Breast epithelium (tissue), 4 donors: ENCODE measurements around the gene GOSR1. TPM values are rescaled to one million over a fixed set of nuclear protein-coding genes. Genes with fewer than 3 reads are reported as not detected.
"Not testable (repeated sequence)": the region's sequence is repeated elsewhere in the genome, so short reads cannot be mapped to it uniquely, and the experiment has no call there.

ENCODE experiments used
- DNase-seq, 2 donors: peaks; one replicate each; pipeline ENCODE4 v3.0.0-alpha.2; 2019; ENCODE audit warnings: low spot score in 2 of 2
- H3K27ac ChIP-seq, 2 donors: fragments of 200-600 bp; sonication (generic) in 1 of 2; one replicate each; pipeline ENCODE4 v1.5.1; 2016 to 2019; ENCODE audit warnings: mild to moderate bottlenecking in 1 of 2
- H3K27me3 ChIP-seq, 2 donors: fragments of 200-600 bp; sonication (generic) in 1 of 2; one replicate each; pipeline versions ENCODE4 v1.5.1 to v1.6.0; 2017 to 2019; ENCODE audit warnings: control low read depth in 1 of 2, mild to moderate bottlenecking in 1 of 2
- H3K36me3 ChIP-seq: fragments of 200-600 bp; one replicate; pipeline ENCODE4 v1.5.1; 2019
- H3K4me1 ChIP-seq, 2 donors: fragments of 200-600 bp; sonication (generic); one replicate each; pipeline ENCODE4 v1.5.1; 2016 to 2019; ENCODE audit warnings: control low read depth in 1 of 2
- H3K4me3 ChIP-seq, 3 donors: fragments of 200-600 bp; sonication (generic); 1 replicate in 2 of 3; 2 replicates in 1 of 3; pipeline ENCODE4 v1.5.1; 2016 to 2019; ENCODE audit warnings: mild to moderate bottlenecking in 3 of 3, moderate library complexity in 2 of 3
- H3K9me3 ChIP-seq, 2 donors: fragments of 200-600 bp; sonication (generic) in 1 of 2; one replicate each; pipeline ENCODE4 v1.5.1; 2016 to 2019; ENCODE audit warnings: control low read depth in 1 of 2
- CTCF ChIP-seq, 3 donors: fragments of 450-650 bp; IDR thresholded peaks; one replicate each; pipeline ENCODE4 v1.5.1; 2016 to 2017; ENCODE audit warnings: antibody characterized with exemption in 3 of 3, mild to moderate bottlenecking in 3 of 3, moderate library complexity in 3 of 3
- POLR2A ChIP-seq: fragments of 450-650 bp; IDR thresholded peaks from one replicate; pipeline ENCODE4 v1.6.1; 2016; ENCODE audit warnings: antibody characterized with exemption, mild to moderate bottlenecking, moderate library complexity
- POLR2AphosphoS5 ChIP-seq, 3 donors: sonication (generic); formaldehyde crosslinking; IDR thresholded peaks; one replicate each; pipeline ENCODE4 v1.6.1; 2017; ENCODE audit warnings: antibody characterized with exemption in 3 of 3
- intact Hi-C: fragments of 100-400 bp; cut with DNase I; formaldehyde crosslinking; loops from one replicate; pipeline ENCODE4 v1.15.1; 2023; ENCODE audit warnings: low total_unique reads
- total RNA-seq, 3 donors: library from RNA; depleted of rRNA; stranded (reverse); fragments of >200 nt; gene quantifications; one replicate each; pipeline ENCODE4 v1.1.0, GENCODE V29; 2016

The GOSR1 gene
- total RNA-seq, 3 donors from 2014 or later: 32.1 to 70.8 (median 45.8) TPM

GRCh38 chr17:30458371-30458770, 18.8 kb upstream of the GOSR1 start:
- intact Hi-C loops: no loop called here
- no peak overlapping the region for H3K27ac ChIP-seq
- H3K36me3 ChIP-seq: no peaks in the 10 kb centered on the region
- no peaks in the 10 kb centered on the region for H3K4me1 ChIP-seq
- no peak for DNase-seq
- no peaks in the 10 kb centered on the region for H3K9me3 ChIP-seq
- no peak overlapping the region for H3K4me3 ChIP-seq
- no peak for TF ChIP-seq CTCF (IDR thresholded peaks at IDR 0.05)
- no peaks in the 10 kb centered on the region for H3K27me3 ChIP-seq

GRCh38 chr17:30458797-30459413, 18.3 kb upstream of the GOSR1 start:
- H3K27me3 ChIP-seq, DNase-seq, H3K9me3 ChIP-seq, intact Hi-C loops, H3K4me1 ChIP-seq, H3K4me3 ChIP-seq, H3K27ac ChIP-seq, H3K36me3 ChIP-seq: not testable (repeated sequence)

DNA sequence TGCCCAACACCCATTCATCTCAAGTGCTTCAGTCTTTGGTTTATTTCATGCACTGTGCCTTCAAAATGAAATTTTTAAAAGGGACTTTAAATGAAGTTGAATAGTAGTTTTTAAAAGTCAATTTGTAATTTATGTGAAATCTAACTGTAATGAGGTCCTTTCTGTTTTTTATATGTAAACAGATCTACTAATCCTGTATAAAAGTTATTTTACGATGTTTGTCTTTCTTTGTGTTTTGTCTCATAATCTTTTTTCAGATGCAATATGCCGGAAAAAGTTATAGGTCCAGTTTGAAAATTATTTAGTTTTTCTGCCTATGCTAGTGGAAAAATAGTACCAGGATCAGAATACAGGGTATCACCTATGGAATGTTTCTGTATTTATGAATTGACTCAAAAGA, 8.7 kb upstream of the GOSR1 start:
- H3K9me3 ChIP-seq: no peaks in the 10 kb centered on the region
- no peak for TF ChIP-seq POLR2AphosphoS5 (IDR thresholded peaks at IDR 0.05)
- TF ChIP-seq POLR2A: no peak
- no peak for TF ChIP-seq CTCF (IDR thresholded peaks at IDR 0.05)
- no peaks in the 10 kb centered on the region for H3K36me3 ChIP-seq
- H3K27ac ChIP-seq: no peak overlapping the region
- H3K4me3 ChIP-seq: no peak overlapping the region
- intact Hi-C loops: no loop called here
- DNase-seq: no peak
- no peaks in the 10 kb centered on the region for H3K4me1 ChIP-seq
- no peaks in the 10 kb centered on the region for H3K27me3 ChIP-seq

- H3K4me1 ChIP-seq: no peaks in the 10 kb centered on the region
- no peak for DNase-seq
- H3K27me3 ChIP-seq: no peaks in the 10 kb centered on the region
- intact Hi-C loops: no loop called here
- TF ChIP-seq POLR2AphosphoS5 (IDR thresholded peaks at IDR 0.05): no peak
- TF ChIP-seq CTCF (IDR thresholded peaks at IDR 0.05): no peak
- no peak for TF ChIP-seq POLR2A
- H3K4me3 ChIP-seq: peak overlapping the region in 2 of 3 donors; percentile 40 to 54
- peak overlapping the region in 1 of 2 donors; percentile 27 for H3K27ac ChIP-seq
- H3K36me3 ChIP-seq: no peaks in the 10 kb centered on the region
- H3K9me3 ChIP-seq: no peaks in the 10 kb centered on the region
Measured at GRCh38 chr17:30472238-30472890, 4.8 kb upstream of the GOSR1 start.

DNA sequence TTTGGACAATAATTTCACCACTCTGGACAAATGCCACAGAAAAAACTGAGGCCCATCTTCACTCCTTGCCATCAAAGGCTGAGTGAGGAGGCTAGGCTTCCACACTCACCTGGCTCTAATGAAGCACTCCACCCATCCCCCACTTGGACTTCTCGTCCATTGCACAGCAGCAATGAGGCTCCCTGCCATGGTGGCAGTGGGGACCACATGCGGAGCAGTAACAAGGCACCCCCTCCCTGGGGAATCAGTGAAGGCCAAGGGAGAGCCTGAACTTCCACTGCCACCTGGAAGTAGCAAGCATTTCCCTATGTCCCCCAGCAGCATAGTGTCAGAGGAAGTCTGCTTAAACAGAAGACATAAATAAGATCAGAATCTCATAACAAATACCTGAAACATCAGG, 2.0 kb upstream of the GOSR1 start:
- no peaks in the 10 kb centered on the region for H3K36me3 ChIP-seq
- no peaks in the 10 kb centered on the region for H3K9me3 ChIP-seq
- H3K4me1 ChIP-seq: no peaks in the 10 kb centered on the region
- no peak for DNase-seq
- TF ChIP-seq POLR2AphosphoS5 (IDR thresholded peaks at IDR 0.05) (no peak), CTCF (IDR thresholded peaks at IDR 0.05) (no peak), POLR2A (no peak)
- H3K27me3 ChIP-seq: no peaks in the 10 kb centered on the region
- no peak overlapping the region for H3K4me3 ChIP-seq
- H3K27ac ChIP-seq: no peak overlapping the region
- intact Hi-C loops: no loop called here
